Kidney epithelial cell (primary cell): ENCODE measurements around the gene LPAR1. TPM values are rescaled to one million over a fixed set of nuclear protein-coding genes. Genes with fewer than 3 reads are reported as not detected.

ENCODE experiments used
- DNase-seq: peaks from one replicate; pipeline ENCODE4 v3.0.0-alpha.2; 2010; ENCODE audit warnings: low read depth
- H3K27me3 ChIP-seq: 2 replicates; pipeline ENCODE4 v1.6.0; 2011; ENCODE audit warnings: low read length; ENCODE audit not compliant: control insufficient read depth, insufficient read depth
- H3K36me3 ChIP-seq: 2 replicates; pipeline ENCODE4 v1.5.1; 2011; ENCODE audit warnings: low read length; ENCODE audit not compliant: control insufficient read depth, insufficient read depth
- H3K4me3 ChIP-seq: 2 replicates; pipeline ENCODE4 v1.5.1; 2011; ENCODE audit warnings: low read depth, mild to moderate bottlenecking, control low read depth, low read length
- total RNA-seq: library from RNA; depleted of rRNA; stranded (reverse); fragments of >200 nt; gene quantifications from 2 replicates; pipeline ENCODE4 v1.2.3, GENCODE V29; 2015
- TF ChIP-seq, protein P1 (sequence below): IDR thresholded peaks from 2 replicates; pipeline ENCODE4 v1.5.1; 2011; ENCODE audit warnings: mild to moderate bottlenecking, moderate library complexity, low read length, control low read depth, inconsistent platforms; ENCODE audit not compliant: insufficient read depth, poor library complexity, severe bottlenecking

Gene LPAR1
- total RNA-seq, 1 donor from 2014 or later, result 6.4 TPM

- no peak for DNase-seq
- Histone ChIP-seq H3K27me3 (no peaks in the 10 kb centered on the region), H3K36me3 (no peaks in the 10 kb centered on the region), H3K4me3 (no peak overlapping the region)
- TF ChIP-seq, protein P1, sequence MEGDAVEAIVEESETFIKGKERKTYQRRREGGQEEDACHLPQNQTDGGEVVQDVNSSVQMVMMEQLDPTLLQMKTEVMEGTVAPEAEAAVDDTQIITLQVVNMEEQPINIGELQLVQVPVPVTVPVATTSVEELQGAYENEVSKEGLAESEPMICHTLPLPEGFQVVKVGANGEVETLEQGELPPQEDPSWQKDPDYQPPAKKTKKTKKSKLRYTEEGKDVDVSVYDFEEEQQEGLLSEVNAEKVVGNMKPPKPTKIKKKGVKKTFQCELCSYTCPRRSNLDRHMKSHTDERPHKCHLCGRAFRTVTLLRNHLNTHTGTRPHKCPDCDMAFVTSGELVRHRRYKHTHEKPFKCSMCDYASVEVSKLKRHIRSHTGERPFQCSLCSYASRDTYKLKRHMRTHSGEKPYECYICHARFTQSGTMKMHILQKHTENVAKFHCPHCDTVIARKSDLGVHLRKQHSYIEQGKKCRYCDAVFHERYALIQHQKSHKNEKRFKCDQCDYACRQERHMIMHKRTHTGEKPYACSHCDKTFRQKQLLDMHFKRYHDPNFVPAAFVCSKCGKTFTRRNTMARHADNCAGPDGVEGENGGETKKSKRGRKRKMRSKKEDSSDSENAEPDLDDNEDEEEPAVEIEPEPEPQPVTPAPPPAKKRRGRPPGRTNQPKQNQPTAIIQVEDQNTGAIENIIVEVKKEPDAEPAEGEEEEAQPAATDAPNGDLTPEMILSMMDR, result no peak
Observed at GRCh38 chr9:110995420-110996340, 42.6 kb downstream of the LPAR1 start.

- no peaks in the 10 kb centered on the region for H3K27me3 ChIP-seq
- TF ChIP-seq, protein P1, result no peak
- no peak for DNase-seq
- H3K36me3 ChIP-seq, result no peaks in the 10 kb centered on the region
- no peak overlapping the region for H3K4me3 ChIP-seq
Observed at GRCh38 chr9:110994771-110995241, 43.5 kb downstream of the LPAR1 start.

GRCh38 chr9:110990481-110990880 is 47.8 kb downstream of the LPAR1 start:
- no peak for DNase-seq
- TF ChIP-seq, protein P1, result no peak
- H3K4me3 ChIP-seq, result no peak overlapping the region
- no peaks in the 10 kb centered on the region for H3K36me3 ChIP-seq
- no peaks in the 10 kb centered on the region for H3K27me3 ChIP-seq

GRCh38 chr9:110986529-110986928 is 51.7 kb downstream of the LPAR1 start:
- DNase-seq, result no peak

DNA sequence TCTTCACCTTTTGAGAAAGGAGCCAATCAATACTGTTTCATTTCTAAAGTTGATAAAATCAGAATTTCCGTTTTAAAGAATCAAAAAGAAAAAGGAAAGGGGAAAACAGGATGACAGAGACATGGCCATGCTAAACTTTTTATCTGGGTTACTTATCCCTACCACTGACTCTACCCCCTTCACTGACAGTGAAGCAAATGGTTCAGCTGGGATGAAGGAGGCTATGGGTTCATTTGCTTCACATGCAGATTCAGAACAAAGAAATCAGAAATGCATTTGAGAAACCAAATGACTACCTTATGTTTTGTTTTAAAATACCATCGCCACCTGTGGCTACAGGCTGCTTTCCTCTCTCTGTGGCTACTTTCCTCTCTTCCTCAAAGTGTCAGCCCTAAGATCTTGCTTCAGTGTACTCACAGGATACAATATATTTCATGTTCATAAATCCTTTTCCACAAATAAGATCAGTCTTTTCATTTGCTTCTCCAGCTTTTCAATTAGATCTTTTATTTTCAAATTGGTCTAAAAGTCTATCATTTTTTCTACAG is 53.3 kb downstream of the LPAR1 start:
- DNase-seq, result no peak
- TF ChIP-seq, protein P1, result no peak

More at GRCh38 chr9:110986529-110986928, 51.7 kb downstream of the LPAR1 start:
- TF ChIP-seq, protein P1, result no peak
- Histone ChIP-seq H3K4me3 (no peak overlapping the region), H3K36me3 (no peaks in the 10 kb centered on the region), H3K27me3 (no peaks in the 10 kb centered on the region)

More for the DNA sequence above, 53.3 kb downstream of the LPAR1 start:
- H3K4me3 ChIP-seq, result no peak overlapping the region
- H3K36me3 ChIP-seq, result no peaks in the 10 kb centered on the region
- no peaks in the 10 kb centered on the region for H3K27me3 ChIP-seq
